Measurements from ENCODE around the gene CCDC178.

GRCh38 chr18:32930695-32931301, 509.7 kb downstream of the CCDC178 start:
- TF ChIP-seq CTCF (IDR thresholded peaks at IDR 0.05; ENCODE audit: low read depth, low read length, poor library complexity, severe bottlenecking) (peak; percentile 84), EZH2phosphoT487 (IDR thresholded peaks at IDR 0.05; ENCODE audit: borderline replicate concordance, low read length) (no peak)
